HepG2 (cell line): ENCODE data around the gene KIF1C. TPM values are rescaled to one million over a fixed set of nuclear protein-coding genes. Genes with fewer than 3 reads are reported as not detected.

Experiments used
- ATF2 ChIP-seq: sonication (generic); formaldehyde crosslinking; IDR thresholded peaks from 2 replicates; pipeline ENCODE4 v1.4.0; 2020; ENCODE audit warnings: missing genetic modification reagents
- FOXC1 ChIP-seq: sonication (generic); formaldehyde crosslinking; IDR thresholded peaks from 2 replicates; pipeline ENCODE4 v1.8.0; 2022; ENCODE audit warnings: mild to moderate bottlenecking, missing genetic modification reagents, borderline replicate concordance
- HMGXB3 ChIP-seq: sonication (generic); formaldehyde crosslinking; IDR thresholded peaks from 2 replicates; pipeline ENCODE4 v1.4.0; 2020; ENCODE audit warnings: missing genetic modification reagents, borderline replicate concordance
- IRF9 ChIP-seq: sonication (generic); formaldehyde crosslinking; IDR thresholded peaks from 2 replicates; pipeline ENCODE4 v1.8.0; 2022; ENCODE audit warnings: missing genetic modification reagents, mild to moderate bottlenecking, borderline replicate concordance
- MIXL1 ChIP-seq: IDR thresholded peaks from 2 replicates; pipeline ENCODE4 v1.6.1; 2016
- MTF2 ChIP-seq: sonication (generic); formaldehyde crosslinking; IDR thresholded peaks from 2 replicates; pipeline ENCODE4 v1.5.0; 2020; ENCODE audit warnings: missing genetic modification reagents, borderline replicate concordance
- NCOA1 ChIP-seq: sonication (generic); formaldehyde crosslinking; IDR thresholded peaks from 2 replicates; pipeline ENCODE4 v1.9.0; 2021; ENCODE audit warnings: missing genetic modification reagents
- SOX6 ChIP-seq, 2 experiments: fragments of 450-650 bp in 1 of 2; sonication (generic) in 1 of 2; formaldehyde crosslinking in 1 of 2; IDR thresholded peaks; 2 replicates each; pipeline versions ENCODE4 v1.4.0 to v1.6.1; 2017 to 2020; ENCODE audit warnings: antibody characterized with exemption in 1 of 2, mild to moderate bottlenecking in 1 of 2, missing genetic modification reagents in 1 of 2
- SRSF1 ChIP-seq: fragments of 200-400 bp; formaldehyde crosslinking; optimal IDR thresholded peaks from 2 replicates; pipeline ENCODE3; 2017; ENCODE audit warnings: mild to moderate bottlenecking, low read depth, low read length, moderate library complexity
- ZBTB2 ChIP-seq: sonication (generic); formaldehyde crosslinking; IDR thresholded peaks from 2 replicates; pipeline ENCODE4 v1.8.0; 2022; ENCODE audit warnings: low read depth, missing genetic modification reagents
- ZBTB33 ChIP-seq: sonication (generic); formaldehyde crosslinking; IDR thresholded peaks from 2 replicates; pipeline ENCODE4 v1.4.0; 2020; ENCODE audit warnings: missing genetic modification reagents
- ZFP41 ChIP-seq: sonication (generic); formaldehyde crosslinking; IDR thresholded peaks from 2 replicates; pipeline ENCODE4 v1.4.0; 2020; ENCODE audit warnings: mild to moderate bottlenecking, missing genetic modification reagents, borderline replicate concordance
- ZNF292 ChIP-seq: sonication (generic); formaldehyde crosslinking; IDR thresholded peaks from 2 replicates; pipeline ENCODE4 v1.8.1; 2022; ENCODE audit warnings: mild to moderate bottlenecking, low read depth, missing genetic modification reagents, borderline replicate concordance
- ZNF30 ChIP-seq: sonication (generic); formaldehyde crosslinking; IDR thresholded peaks from 2 replicates; pipeline ENCODE4 v1.5.0; 2020; ENCODE audit warnings: mild to moderate bottlenecking, missing genetic modification reagents
- ZNF510 ChIP-seq: sonication (generic); formaldehyde crosslinking; IDR thresholded peaks from 2 replicates; pipeline ENCODE4 v1.4.0; 2020; ENCODE audit warnings: low read depth, mild to moderate bottlenecking, missing genetic modification reagents
- ZNF691 ChIP-seq: sonication (generic); formaldehyde crosslinking; IDR thresholded peaks from 2 replicates; pipeline ENCODE4 v1.4.0; 2020; ENCODE audit warnings: missing genetic modification reagents, low read depth, mild to moderate bottlenecking, borderline replicate concordance
- ZNF772 ChIP-seq: sonication (generic); formaldehyde crosslinking; IDR thresholded peaks from 2 replicates; pipeline ENCODE4 v1.5.0; 2020; ENCODE audit warnings: mild to moderate bottlenecking, missing genetic modification reagents
- polyA plus RNA-seq, 8 experiments: library from polyadenylated mRNA; depleted of rRNA in 3 of 8; stranded (reverse) in 7 of 8; unstranded in 1 of 8; fragments of >200 nt; fragmentation: Illumina TruSeq in 4 of 8; extraction: Trizol in 4 of 8; gene quantifications; 2 replicates each; pipeline versions ENCODE4 v1.2.1 to v1.2.3, GENCODE V29; 2011 to 2016; ENCODE audit warnings: low read depth in 4 of 8, missing spikeins in 1 of 8, mixed read lengths in 1 of 8; ENCODE audit not compliant: insufficient read depth in 1 of 8
- total RNA-seq, 5 experiments: library from RNA; depleted of rRNA; stranded (reverse); fragments of >200 nt; fragmentation: Illumina TruSeq; extraction: Trizol; gene quantifications; 2 replicates each; pipeline ENCODE4 v1.2.3, GENCODE V29; 2016; ENCODE audit warnings: low read depth in 1 of 5

Gene KIF1C
- total and polyA plus RNA-seq, 2 of the 13 experiments (the other 11 are each of a cell fraction or from before 2014, with no cell fraction given), result 70.0 to 104 TPM

- TF ChIP-seq ATF2 (CRISPR knock-in tag) (no peak; the same call in 1 of the 2 replicates), MTF2 (CRISPR knock-in tag) (no peak), MIXL1 (CRISPR knock-in tag) (no peak), ZFP41 (CRISPR knock-in tag) (no peak), ZNF772 (CRISPR knock-in tag) (0 out of 2 replicates have a peak, but pooled peaks have one; percentile 65), ZNF691 (CRISPR knock-in tag) (no peak), NCOA1 (CRISPR knock-in tag) (no peak), ZBTB2 (CRISPR knock-in tag) (no peak), FOXC1 (CRISPR knock-in tag) (no peak), ZBTB33 (peak; percentile 39; the same call in 1 of the 2 replicates), ZNF30 (no peak), ZNF292 (CRISPR knock-in tag) (0 out of 2 replicates have a peak, but pooled peaks have one; percentile 43), SOX6 (IDR thresholded peaks at IDR 0.05) (no peak), SOX6 (CRISPR knock-in tag; IDR thresholded peaks at IDR 0.05) (no peak), HMGXB3 (CRISPR knock-in tag) (no peak), IRF9 (no peak), ZNF510 (CRISPR knock-in tag) (no peak), SRSF1 (no peak)
Observed at GRCh38 chr17:4969551-4970173, 28.1 kb upstream of the KIF1C start (continued).
